ENCODE measurements around the gene ADGRD2. TPM values are rescaled to one million over a fixed set of nuclear protein-coding genes. Genes with fewer than 3 reads are reported as not detected.

ADGRD2 gene
- total and polyA plus RNA-seq, 3 donors from 2014 or later, result 0.31 to 1.5 (median 0.74) TPM

- WGBS, 2 donors, result 70 to 82% methylated on average over 3 to 12 of the region's 12 CpGs
- Histone ChIP-seq H3K4me1 (peaks cover 14% of the 10 kb centered on the region), H3K27ac (no peak overlapping the region), H3K36me3 (ENCODE audit: low read depth, missing control alignments) (no peaks in the 10 kb centered on the region), H3K4me3 (no peak overlapping the region), H3K9me3 (no peaks in the 10 kb centered on the region), H3K27me3 (no peaks in the 10 kb centered on the region)
- DNase-seq, result no peak
- intact Hi-C loops (cut with DNase I; ENCODE audit: low total_unique reads), result no loop called here
- TF ChIP-seq CTCF (IDR thresholded peaks at IDR 0.05) (no peak), POLR2A (IDR thresholded peaks at IDR 0.05) (no peak)
These were observed 50.8 kb downstream of the ADGRD2 start for GRCh38 chr9:124500796-124501611.

- no peak overlapping the region for H3K4me3 ChIP-seq
- TF ChIP-seq POLR2A (IDR thresholded peaks at IDR 0.05) (no peak), CTCF (IDR thresholded peaks at IDR 0.05) (no peak)
- no peaks in the 10 kb centered on the region for H3K36me3 ChIP-seq (ENCODE audit: low read depth, missing control alignments)
- intact Hi-C loops (cut with DNase I; ENCODE audit: low total_unique reads), result no loop called here
- 89 to 93% methylated on average over 11 of the region's 11 CpGs for WGBS, 2 donors
- DNase-seq, result no peak
- no peaks in the 10 kb centered on the region for H3K9me3 ChIP-seq
- H3K27me3 ChIP-seq, result no peaks in the 10 kb centered on the region
- H3K4me1 ChIP-seq, result peaks cover 17% of the 10 kb centered on the region
- H3K27ac ChIP-seq, result no peak overlapping the region
These were observed 51.6 kb downstream of the ADGRD2 start for GRCh38 chr9:124501771-124502320.

GRCh38 chr9:124502711-124503702 is 52.8 kb downstream of the ADGRD2 start:
- no peak overlapping the region for H3K4me3 ChIP-seq
- TF ChIP-seq CTCF (IDR thresholded peaks at IDR 0.05), result no peak
- no peak for TF ChIP-seq POLR2A (IDR thresholded peaks at IDR 0.05)
- no peaks in the 10 kb centered on the region for H3K36me3 ChIP-seq (ENCODE audit: low read depth, missing control alignments)
- intact Hi-C loops (cut with DNase I; ENCODE audit: low total_unique reads), result no loop called here
- WGBS, 2 donors, result 45 to 58% methylated on average over 66 to 90 of the region's 96 CpGs
- H3K4me1 ChIP-seq, result peaks cover 22% of the 10 kb centered on the region
- H3K27me3 ChIP-seq, result no peaks in the 10 kb centered on the region
- H3K9me3 ChIP-seq, result no peaks in the 10 kb centered on the region
- no peak overlapping the region for H3K27ac ChIP-seq
- no peak for DNase-seq

GRCh38 chr9:124503713-124504529 is 53.7 kb downstream of the ADGRD2 start:
- no peaks in the 10 kb centered on the region for H3K9me3 ChIP-seq
- 19 to 24% methylated on average over 48 to 76 of the region's 76 CpGs for WGBS, 2 donors
- no peak for DNase-seq
- intact Hi-C loops (cut with DNase I; ENCODE audit: low total_unique reads), result no loop called here
- peak overlapping the region; percentile 42 to 61 for H3K4me3 ChIP-seq
- H3K4me1 ChIP-seq, result peaks cover 24% of the 10 kb centered on the region
- H3K36me3 ChIP-seq (ENCODE audit: low read depth, missing control alignments), result no peaks in the 10 kb centered on the region
- no peaks in the 10 kb centered on the region for H3K27me3 ChIP-seq
- TF ChIP-seq POLR2A (IDR thresholded peaks at IDR 0.05), result no peak
- no peak for TF ChIP-seq CTCF (IDR thresholded peaks at IDR 0.05)
- no peak overlapping the region for H3K27ac ChIP-seq

Data from testis (tissue), 3 donors.